ENCODE measurements around the gene ADAMTSL1.

ADAMTSL1 gene

GRCh38 chr9:18825656-18826170, 351.8 kb downstream of the ADAMTSL1 start:
- no peak overlapping the region for H3K27ac ChIP-seq
- POLR2A ChIA-PET (ENCODE audit: low non-redundant PET) = no interaction called here
- no peak for DNase-seq (ENCODE audit: low spot score)
- CTCF ChIA-PET = no interaction called here
- TF ChIP-seq CTCF (conservative IDR thresholded peaks at IDR 0.05; ENCODE audit: low read depth) = no peak

GRCh38 chr9:18826248-18826647, 352.3 kb downstream of the ADAMTSL1 start:
- ChIA-PET POLR2A (ENCODE audit: low non-redundant PET) (no interaction called here), CTCF (interaction anchor here (0.7 kb wide), 1 partner anchor 22 kb away, joined by 3 read pairs; no protein-coding TSS in a partner anchor)
- no peak overlapping the region for H3K27ac ChIP-seq
- no peak for DNase-seq (ENCODE audit: low spot score)
- TF ChIP-seq CTCF (conservative IDR thresholded peaks at IDR 0.05; ENCODE audit: low read depth) = no peak

- no peak for DNase-seq (ENCODE audit: low spot score)
- no peak for TF ChIP-seq CTCF (conservative IDR thresholded peaks at IDR 0.05; ENCODE audit: low read depth)
- POLR2A ChIA-PET (ENCODE audit: low non-redundant PET) = no interaction called here
- no peak overlapping the region for H3K27ac ChIP-seq
- CTCF ChIA-PET = no interaction called here
Observed at GRCh38 chr9:18829066-18829465, 355.1 kb downstream of the ADAMTSL1 start.

GRCh38 chr9:18829873-18830272, 355.9 kb downstream of the ADAMTSL1 start:
- no peak overlapping the region for H3K27ac ChIP-seq
- POLR2A ChIA-PET (ENCODE audit: low non-redundant PET) = no interaction called here
- no peak for DNase-seq (ENCODE audit: low spot score)
- CTCF ChIA-PET = no interaction called here
- TF ChIP-seq CTCF (conservative IDR thresholded peaks at IDR 0.05; ENCODE audit: low read depth) = no peak

GRCh38 chr9:18834740-18835361, 360.9 kb downstream of the ADAMTSL1 start:
- ChIA-PET POLR2A (ENCODE audit: low non-redundant PET) (no interaction called here), CTCF (no interaction called here)
- no peak for TF ChIP-seq CTCF (conservative IDR thresholded peaks at IDR 0.05; ENCODE audit: low read depth)
- no peak overlapping the region for H3K27ac ChIP-seq
- no peak for DNase-seq (ENCODE audit: low spot score)

- POLR2A ChIA-PET (ENCODE audit: low non-redundant PET) = no interaction called here
- CTCF ChIA-PET = no interaction called here
- TF ChIP-seq CTCF (conservative IDR thresholded peaks at IDR 0.05; ENCODE audit: low read depth) = no peak
- H3K27ac ChIP-seq = no peak overlapping the region
- DNase-seq (ENCODE audit: low spot score) = no peak
Observed at GRCh38 chr9:18837402-18837801, 363.4 kb downstream of the ADAMTSL1 start.

Measured in RWPE1 (cell line).